NCI-H526 (cell line): ENCODE measurements around the gene PROK2.

ENCODE experiments used
- DNase-seq, 2 experiments: peaks; one replicate each; lab custom pipeline; 2025; lab: John Stamatoyannopoulos, UW

Gene PROK2, protein sequence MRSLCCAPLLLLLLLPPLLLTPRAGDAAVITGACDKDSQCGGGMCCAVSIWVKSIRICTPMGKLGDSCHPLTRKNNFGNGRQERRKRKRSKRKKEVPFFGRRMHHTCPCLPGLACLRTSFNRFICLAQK

DNA sequence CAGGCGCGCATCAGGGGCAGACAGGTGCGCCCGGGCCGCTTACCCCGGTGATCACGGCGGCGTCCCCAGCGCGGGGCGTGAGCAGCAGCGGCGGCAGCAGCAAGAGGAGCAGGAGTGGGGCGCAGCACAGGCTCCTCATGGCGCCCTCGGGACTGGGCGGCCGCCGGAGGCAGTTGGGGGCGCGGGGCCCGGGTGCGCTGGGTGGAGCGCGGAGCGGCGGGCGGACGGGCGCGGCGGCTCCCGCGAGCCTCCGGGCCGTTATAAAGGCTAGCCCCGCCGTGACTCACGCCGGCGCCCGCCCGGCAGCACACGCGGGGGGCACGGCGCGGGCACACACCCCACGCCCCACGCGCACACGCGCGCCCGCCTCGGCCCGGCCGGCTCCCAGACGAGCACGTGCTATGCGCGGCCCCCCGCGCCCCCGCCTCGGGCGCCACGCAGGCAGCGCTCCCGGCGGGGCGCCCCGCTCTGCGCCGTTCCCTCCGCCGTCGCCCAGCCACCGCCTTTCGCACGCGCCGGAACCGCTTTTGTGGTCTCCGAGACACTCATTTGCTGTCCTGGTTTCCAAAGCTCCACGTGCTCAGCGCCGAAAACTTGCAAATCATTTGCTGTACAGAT lies at the start of gene PROK2:
Gene PROK2 (minus strand): TSS at position 235 of the 618 bp plus-strand sequence. CDS start 96 bp downstream, at position 139.
- DNase-seq = peak in 1 of 2 experiments; percentile 23

- DNase-seq = no peak
These were observed 46.7 kb upstream of the PROK2 start for GRCh38 chr3:71831599-71831998.

- no peak for DNase-seq
These were observed 40.8 kb upstream of the PROK2 start for GRCh38 chr3:71825551-71826283.

GRCh38 chr3:71821116-71821515 lies 36.2 kb upstream of the PROK2 start:
- DNase-seq = no peak

GRCh38 chr3:71817262-71817661 lies 32.3 kb upstream of the PROK2 start:
- no peak for DNase-seq

- DNase-seq = no peak
These were observed 31.8 kb upstream of the PROK2 start for GRCh38 chr3:71816767-71817156.

DNA sequence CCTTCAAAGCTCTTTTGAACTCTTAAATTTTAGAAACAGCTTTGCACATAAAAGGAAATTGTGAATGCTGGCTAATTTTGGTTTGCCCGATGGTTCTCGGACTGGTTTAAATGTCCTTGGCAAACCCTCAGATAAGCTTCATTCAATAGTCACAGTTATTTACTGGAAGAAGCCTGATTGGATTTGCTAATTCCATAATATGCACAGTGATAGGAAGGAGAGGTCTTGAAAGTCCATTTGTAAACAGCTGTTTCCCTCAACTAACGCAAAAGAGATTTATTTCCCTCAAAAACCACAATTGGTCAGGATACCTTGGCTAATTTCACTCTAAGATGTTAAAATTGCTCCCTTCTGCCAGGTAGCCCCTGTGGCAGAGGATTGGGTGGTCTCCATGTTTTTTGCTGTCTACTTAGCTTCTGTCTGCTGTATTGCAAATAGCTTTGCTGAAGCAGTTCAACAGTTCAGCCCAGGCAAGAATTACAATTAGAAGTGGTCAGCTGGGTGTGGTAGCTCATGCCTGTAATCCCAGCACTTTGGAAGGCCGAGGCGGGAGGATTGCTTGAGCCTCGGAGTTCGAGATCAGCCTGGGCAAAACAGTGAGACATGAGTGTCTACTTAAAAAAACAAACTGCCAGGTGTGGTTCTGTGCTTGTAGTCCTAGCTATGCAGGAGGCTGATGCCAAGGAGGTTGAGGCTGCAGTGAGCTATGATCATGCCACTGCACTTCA lies 30.6 kb upstream of the PROK2 start:
- DNase-seq = no peak

- no peak for DNase-seq
These were observed 28.8 kb upstream of the PROK2 start for GRCh38 chr3:71813704-71814103.

DNA sequence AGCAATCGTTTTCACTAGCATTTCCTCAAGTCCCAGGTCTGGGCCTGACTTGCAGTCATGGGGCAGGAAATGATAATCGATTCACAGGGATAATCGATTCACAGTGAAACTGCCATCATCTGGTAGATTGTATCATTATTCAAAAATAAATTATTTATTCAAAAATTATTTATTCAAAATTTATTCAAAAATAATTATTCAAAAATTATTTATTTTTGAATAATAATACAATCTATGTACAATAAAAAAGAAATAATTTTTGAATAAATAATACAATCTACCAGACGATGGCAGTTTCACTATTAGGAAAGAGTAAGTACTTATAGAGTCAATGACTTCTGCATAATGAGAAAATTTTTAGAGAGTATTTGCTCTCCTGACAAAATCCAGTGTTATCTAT lies 28.1 kb upstream of the PROK2 start:
- DNase-seq = no peak

GRCh38 chr3:71810056-71810455 lies 25.1 kb upstream of the PROK2 start:
- DNase-seq = no peak

GRCh38 chr3:71809321-71810026 lies 24.5 kb upstream of the PROK2 start:
- DNase-seq = no peak

GRCh38 chr3:71806736-71807135 lies 21.8 kb upstream of the PROK2 start:
- no peak for DNase-seq

- DNase-seq = no peak
These were observed 20.7 kb upstream of the PROK2 start for GRCh38 chr3:71805691-71806090.

DNA sequence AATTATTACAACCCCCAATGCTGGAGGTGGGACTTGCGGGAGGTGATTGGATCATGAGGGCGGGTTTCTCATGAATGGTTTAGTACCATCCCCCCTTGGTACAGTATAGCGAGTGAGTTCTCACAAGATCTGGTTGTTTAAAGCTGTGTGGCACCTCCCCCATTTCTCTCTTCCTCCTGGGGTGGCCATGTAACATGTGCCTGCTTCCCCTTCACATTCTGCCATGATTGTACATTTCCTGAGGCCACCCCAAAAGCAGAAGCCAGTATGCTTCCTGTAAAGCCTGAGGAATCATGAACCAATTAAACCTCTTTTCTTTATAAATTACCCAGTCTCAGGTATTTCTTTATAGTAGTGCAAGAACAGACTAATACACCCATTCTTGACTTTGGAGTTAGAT lies 20.3 kb upstream of the PROK2 start:
- no peak for DNase-seq

- no peak for DNase-seq
These were observed 18.3 kb upstream of the PROK2 start for GRCh38 chr3:71803248-71803647.

- DNase-seq = no peak
These were observed 17.0 kb upstream of the PROK2 start for GRCh38 chr3:71801986-71802385.

DNA sequence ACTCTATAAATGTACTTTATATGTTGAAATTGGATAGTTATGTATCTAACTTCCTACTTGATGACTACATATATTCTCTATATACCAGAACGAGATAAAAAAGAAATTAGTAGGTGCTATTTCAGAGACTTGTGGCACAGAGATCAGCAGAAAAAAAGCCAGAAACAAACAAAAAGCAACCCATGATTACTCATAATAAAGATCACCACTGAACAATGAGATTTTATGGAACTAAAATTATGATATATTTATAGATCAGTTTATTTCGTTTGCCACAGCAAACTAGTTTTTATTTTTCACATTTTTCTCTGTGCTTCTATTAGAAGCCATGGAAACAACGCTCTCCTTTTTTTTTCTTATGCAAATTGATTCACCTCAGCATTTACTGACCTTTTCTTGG lies 15.1 kb upstream of the PROK2 start:
- peak in 1 of 2 experiments; percentile 14 for DNase-seq

- DNase-seq = no peak
These were observed 12.5 kb upstream of the PROK2 start for GRCh38 chr3:71797455-71797854.

- DNase-seq = no peak
These were observed 11.3 kb upstream of the PROK2 start for GRCh38 chr3:71796290-71796689.

DNA sequence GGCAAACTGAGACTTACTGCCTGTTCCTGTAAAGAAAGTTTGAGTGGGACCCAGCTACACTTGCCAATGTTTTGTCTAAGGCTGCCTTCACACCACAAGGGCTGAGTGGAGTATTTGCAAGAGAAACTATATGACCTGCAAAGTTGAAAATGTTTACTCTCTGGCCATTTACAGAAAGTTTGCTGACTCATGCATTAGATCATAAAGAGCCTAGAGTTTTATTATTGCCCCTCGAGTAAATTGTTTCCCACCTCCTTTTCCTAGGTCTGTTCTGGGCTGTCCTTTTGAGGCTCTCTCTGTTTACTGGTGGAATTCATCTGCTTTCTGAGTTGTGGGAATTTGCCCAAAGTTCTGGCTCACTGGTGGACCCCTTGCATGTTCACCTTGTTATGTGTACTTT lies 6.7 kb upstream of the PROK2 start:
- no peak for DNase-seq

GRCh38 chr3:71789922-71790321 lies 5.0 kb upstream of the PROK2 start:
- DNase-seq = no peak

GRCh38 chr3:71787851-71788405 lies 3.0 kb upstream of the PROK2 start:
- no peak for DNase-seq
